ENCODE measurements around the gene DST.
A peak's percentile ranks its signal among the peaks of the same experiment; 100 is the strongest.

Gene DST

DNA sequence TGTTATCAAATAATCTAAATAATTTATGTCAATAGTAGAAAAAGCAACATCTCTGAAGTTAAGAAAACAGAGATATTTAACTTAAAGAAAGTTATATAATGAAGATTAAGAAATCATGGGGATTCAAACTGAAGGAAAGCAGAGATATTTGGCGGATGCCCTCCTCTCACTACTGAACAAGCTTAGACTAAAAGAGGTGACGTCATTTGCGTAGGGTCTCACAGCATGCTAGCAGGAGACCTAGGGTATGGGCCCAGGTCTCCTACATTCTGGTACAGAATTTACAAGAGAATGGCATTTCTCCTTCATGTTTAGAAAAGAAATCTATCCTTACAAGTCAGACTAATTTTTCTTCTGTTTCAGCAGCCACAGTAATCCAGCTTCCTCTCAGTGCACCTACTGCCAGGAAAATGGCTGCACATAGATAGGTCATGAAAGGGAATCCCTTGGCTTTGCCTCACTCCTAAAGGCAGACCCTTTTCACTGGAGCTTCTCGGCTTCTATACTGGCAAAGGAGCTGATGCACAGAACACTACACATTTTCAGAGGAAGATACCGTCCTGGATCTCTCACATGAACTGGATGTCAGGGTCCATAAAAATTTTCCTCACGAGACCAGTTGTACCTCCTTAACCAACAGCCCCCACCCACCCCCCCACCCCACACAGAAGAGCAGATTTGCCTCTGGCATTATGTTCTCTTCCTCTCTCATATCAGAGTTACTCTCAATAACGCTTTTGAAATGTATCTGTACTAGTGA, 41.8 kb upstream of the DST start:
- Histone ChIP-seq H3K4me3 (ENCODE audit: low read depth, low read length) (no peak overlapping the region), H3K27me3 (replicated peaks) (no peaks in the 10 kb centered on the region), H3K27ac (peak overlapping the region; percentile 0), H3K36me3 (replicated peaks) (no peaks in the 10 kb centered on the region)
- in situ Hi-C loops (cut with HindIII; ENCODE audit: low pct_ligation_motif_present, low sequenced_read_pairs) = no loop called here
- TF ChIP-seq, protein P1, sequence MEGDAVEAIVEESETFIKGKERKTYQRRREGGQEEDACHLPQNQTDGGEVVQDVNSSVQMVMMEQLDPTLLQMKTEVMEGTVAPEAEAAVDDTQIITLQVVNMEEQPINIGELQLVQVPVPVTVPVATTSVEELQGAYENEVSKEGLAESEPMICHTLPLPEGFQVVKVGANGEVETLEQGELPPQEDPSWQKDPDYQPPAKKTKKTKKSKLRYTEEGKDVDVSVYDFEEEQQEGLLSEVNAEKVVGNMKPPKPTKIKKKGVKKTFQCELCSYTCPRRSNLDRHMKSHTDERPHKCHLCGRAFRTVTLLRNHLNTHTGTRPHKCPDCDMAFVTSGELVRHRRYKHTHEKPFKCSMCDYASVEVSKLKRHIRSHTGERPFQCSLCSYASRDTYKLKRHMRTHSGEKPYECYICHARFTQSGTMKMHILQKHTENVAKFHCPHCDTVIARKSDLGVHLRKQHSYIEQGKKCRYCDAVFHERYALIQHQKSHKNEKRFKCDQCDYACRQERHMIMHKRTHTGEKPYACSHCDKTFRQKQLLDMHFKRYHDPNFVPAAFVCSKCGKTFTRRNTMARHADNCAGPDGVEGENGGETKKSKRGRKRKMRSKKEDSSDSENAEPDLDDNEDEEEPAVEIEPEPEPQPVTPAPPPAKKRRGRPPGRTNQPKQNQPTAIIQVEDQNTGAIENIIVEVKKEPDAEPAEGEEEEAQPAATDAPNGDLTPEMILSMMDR (IDR thresholded peaks at IDR 0.05; ENCODE audit: low read depth, low read length, missing control alignments) = no peak
- DNase-seq = no peak

DNA sequence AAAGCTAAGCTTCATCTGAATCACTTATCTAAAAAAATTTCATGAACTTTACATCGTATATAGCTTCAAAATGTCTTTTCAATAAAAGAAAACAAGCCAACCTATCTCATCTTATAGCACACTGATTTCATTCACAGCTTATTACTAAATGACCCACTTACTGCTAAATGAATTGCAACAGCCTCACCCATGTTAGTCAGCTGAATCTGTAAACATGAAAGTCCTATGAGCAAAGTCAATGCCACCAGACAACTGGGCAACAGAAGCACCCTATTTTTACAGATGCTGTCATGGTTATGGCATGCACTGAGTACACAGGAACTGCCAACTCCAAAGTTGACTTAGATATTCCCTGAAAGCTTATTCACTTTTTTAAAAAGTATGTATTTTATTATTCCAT, 41.2 kb upstream of the DST start:
- Histone ChIP-seq H3K27me3 (replicated peaks) (no peaks in the 10 kb centered on the region), H3K4me3 (ENCODE audit: low read depth, low read length) (no peak overlapping the region), H3K27ac (peak overlapping the region; percentile 33), H3K36me3 (replicated peaks) (no peaks in the 10 kb centered on the region)
- in situ Hi-C loops (cut with HindIII; ENCODE audit: low pct_ligation_motif_present, low sequenced_read_pairs) = no loop called here
- TF ChIP-seq, protein P1 (IDR thresholded peaks at IDR 0.05; ENCODE audit: low read depth, low read length, missing control alignments) = no peak
- DNase-seq = peak; percentile 76

DNA sequence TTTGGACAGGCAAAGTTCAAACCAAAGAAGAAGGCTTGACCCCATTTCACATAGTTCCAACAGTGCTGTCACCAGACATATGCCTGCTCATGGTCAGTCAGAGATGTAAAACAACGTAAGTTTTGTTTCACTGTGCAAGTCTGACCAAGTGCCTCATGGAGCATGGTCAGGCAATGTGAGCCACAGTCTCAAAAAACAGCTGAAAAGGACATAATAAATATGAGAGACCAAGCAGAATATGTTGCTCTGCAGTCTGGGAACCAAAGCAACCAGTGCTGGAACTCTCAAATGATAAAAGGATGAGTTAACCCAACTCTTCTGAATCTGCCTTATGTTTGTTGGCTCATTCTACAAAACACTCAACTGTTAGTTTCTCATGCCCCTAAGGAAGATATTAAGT, 39.9 kb upstream of the DST start:
- no peaks in the 10 kb centered on the region for H3K27me3 ChIP-seq (replicated peaks)
- TF ChIP-seq, protein P1 (IDR thresholded peaks at IDR 0.05; ENCODE audit: low read depth, low read length, missing control alignments) = no peak
- in situ Hi-C loops (cut with HindIII; ENCODE audit: low pct_ligation_motif_present, low sequenced_read_pairs) = no loop called here

DNA sequence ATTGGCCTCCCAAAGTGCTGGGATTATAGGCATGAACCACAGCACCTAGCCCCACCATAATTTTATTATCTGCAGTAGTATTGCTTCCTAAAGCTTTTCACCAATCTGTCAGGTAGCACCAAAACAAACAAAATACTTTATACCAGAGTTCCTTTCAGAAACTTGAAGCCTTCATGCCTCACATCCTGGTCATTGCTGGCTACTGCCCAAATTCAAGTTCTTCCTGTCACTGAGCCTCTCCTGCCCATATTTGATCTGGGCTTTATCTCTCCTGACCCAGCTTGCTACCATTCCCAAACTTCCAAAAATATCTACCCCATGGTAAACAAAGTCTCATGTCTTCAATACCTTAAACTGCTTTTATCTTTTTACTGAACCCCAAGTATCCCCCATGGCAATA, 34.9 kb upstream of the DST start:
- in situ Hi-C loops (cut with HindIII; ENCODE audit: low pct_ligation_motif_present, low sequenced_read_pairs) = no loop called here
- H3K36me3 ChIP-seq (replicated peaks) = no peaks in the 10 kb centered on the region
- TF ChIP-seq, protein P1 (IDR thresholded peaks at IDR 0.05; ENCODE audit: low read depth, low read length, missing control alignments) = no peak
- no peak for DNase-seq
- H3K27ac ChIP-seq = no peak overlapping the region
- H3K27me3 ChIP-seq (replicated peaks) = no peaks in the 10 kb centered on the region
- no peak overlapping the region for H3K4me3 ChIP-seq (ENCODE audit: low read depth, low read length)

More for the DNA sequence above, 39.9 kb upstream of the DST start:
- DNase-seq = no peak
- H3K27ac ChIP-seq = no peak overlapping the region
- H3K36me3 ChIP-seq (replicated peaks) = no peaks in the 10 kb centered on the region
- no peak overlapping the region for H3K4me3 ChIP-seq (ENCODE audit: low read depth, low read length)

DNA sequence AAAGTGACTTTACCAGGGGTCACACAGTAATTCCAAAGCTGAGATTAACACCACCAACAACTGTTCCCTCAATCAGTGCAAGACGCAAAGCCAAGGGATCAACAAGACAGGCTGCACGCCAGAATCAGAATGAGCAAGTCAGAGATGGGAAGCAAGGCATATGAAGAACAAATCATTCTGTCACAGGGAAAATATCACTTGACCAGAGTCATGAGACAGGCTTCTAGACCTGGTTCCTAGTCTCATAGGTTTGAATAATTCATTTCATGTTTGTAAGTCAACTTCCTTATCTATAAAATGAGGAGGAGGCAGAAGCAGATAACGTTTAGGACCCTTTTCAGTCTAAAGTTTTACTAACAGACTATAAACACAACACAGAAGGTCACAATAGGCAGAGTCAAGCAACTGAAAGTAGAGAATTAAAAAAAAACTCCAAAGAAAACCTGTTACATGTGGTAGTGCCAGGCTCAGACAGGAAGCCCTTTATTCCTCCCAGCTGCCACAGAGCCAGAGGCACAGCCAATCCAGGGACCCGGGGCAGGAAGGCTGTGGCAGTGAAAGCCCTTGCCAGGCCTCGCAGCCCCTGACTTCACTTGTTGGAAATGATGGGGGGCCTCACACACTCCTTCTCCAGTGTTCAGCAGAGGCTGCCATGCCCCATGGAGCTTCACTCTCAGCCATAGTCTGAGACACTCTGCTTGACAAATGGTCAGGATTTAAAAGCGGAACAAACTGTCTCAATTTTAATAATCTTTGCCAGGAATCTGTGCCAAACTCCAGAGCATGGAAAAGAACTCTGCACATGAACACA, 29.2 kb upstream of the DST start:
- no peak overlapping the region for H3K4me3 ChIP-seq (ENCODE audit: low read depth, low read length)
- in situ Hi-C loops (cut with HindIII; ENCODE audit: low pct_ligation_motif_present, low sequenced_read_pairs) = no loop called here
- H3K36me3 ChIP-seq (replicated peaks) = peaks cover 5% of the 10 kb centered on the region
- H3K27ac ChIP-seq = no peak overlapping the region
- DNase-seq = no peak
- H3K27me3 ChIP-seq (replicated peaks) = no peaks in the 10 kb centered on the region
- TF ChIP-seq, protein P1 (IDR thresholded peaks at IDR 0.05; ENCODE audit: low read depth, low read length, missing control alignments) = no peak
